ENCODE results near the gene MZT1. TPM values are rescaled to one million over a fixed set of nuclear protein-coding genes. Genes with fewer than 3 reads are reported as not detected.

MZT1 gene, protein sequence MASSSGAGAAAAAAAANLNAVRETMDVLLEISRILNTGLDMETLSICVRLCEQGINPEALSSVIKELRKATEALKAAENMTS
- total RNA-seq = 17.3 and 17.8 TPM in 2 replicates

- intact Hi-C loops (cut with micrococcal nuclease) = loop anchor here (1.0 to 10.0 kb wide), 9 partner anchors 54 to 1560 kb away; partner anchors contain the start of genes DIS3 and KLF12
These were observed at the start of gene MZT1, which contains the start of gene BORA for GRCh38 chr13:72727417-72728289. Gene MZT1 (minus strand): TSS chr13:72727629. CDS start chr13:72727602, 27 bp downstream. Gene BORA (plus strand): TSS chr13:72727923. CDS start chr13:72728941, 1,018 bp downstream.

- intact Hi-C loops (cut with micrococcal nuclease) = no loop called here
These were observed 46.6 kb upstream of the MZT1 start for GRCh38 chr13:72774019-72774418.

DNA sequence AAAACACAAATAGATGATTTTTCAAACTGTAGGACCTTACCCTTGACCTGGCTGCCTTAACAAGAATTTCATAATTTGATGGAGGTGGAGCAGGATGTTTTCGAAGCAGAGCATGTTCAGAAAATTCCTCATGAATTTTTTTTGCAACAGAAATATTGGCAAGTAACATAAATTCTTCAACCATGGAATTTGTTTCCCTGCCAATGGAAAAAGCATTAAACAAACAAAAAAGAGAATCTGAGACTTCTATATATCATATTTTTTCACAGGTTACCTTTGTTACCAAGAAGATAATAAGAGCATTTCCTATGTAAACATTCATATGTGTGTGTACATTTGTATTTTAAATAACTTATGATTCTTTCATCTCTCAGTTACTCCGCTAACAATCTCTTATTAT, 36.0 kb upstream of the MZT1 start:
- intact Hi-C loops (cut with micrococcal nuclease) = no loop called here

DNA sequence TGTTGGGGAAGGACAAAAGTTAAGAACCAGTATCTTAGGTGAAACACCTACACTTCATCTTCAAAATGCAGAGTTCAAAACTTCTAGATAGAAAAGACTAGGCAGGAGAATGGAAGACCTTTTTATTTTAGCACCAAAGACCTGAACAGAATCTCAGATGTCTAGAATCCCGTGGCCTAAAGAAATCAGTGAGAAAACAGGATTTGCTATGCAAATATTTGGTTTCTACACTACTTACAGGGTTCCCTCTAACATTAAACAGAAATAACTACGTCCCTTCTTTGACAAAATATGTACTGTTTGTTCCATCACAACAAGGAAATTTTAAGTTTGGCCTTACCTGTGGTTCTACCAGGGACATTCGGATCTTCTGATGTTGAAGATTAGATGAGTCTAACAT, 32.8 kb upstream of the MZT1 start:
- intact Hi-C loops (cut with micrococcal nuclease) = no loop called here

- intact Hi-C loops (cut with micrococcal nuclease) = no loop called here
These were observed 30.5 kb upstream of the MZT1 start for GRCh38 chr13:72757792-72758535.

DNA sequence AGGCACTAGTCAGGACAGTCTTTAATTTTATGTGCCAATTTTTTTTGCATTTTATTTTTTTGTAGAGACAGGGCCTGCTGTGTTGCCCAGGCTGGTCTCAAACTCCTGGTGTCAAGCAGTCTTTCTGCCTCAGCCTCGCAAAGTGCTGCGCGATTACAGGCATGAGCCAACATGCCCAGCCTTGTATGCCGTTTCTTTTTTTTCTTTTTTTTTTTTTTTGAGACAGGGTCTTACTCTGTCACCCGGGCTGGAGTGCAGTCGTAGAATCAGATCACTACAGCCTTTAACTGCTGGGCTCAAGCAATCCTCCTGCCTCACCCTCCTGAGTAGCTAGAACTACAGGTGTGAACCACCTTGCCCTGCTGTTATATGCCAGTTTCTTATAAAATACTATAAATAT, 26.7 kb upstream of the MZT1 start:
- intact Hi-C loops (cut with micrococcal nuclease) = loop anchor here (1.0 kb wide), 1 partner anchor 9 kb away; no protein-coding TSS in a partner anchor

- intact Hi-C loops (cut with micrococcal nuclease) = no loop called here
These were observed 23.8 kb upstream of the MZT1 start for GRCh38 chr13:72751220-72751619.

DNA sequence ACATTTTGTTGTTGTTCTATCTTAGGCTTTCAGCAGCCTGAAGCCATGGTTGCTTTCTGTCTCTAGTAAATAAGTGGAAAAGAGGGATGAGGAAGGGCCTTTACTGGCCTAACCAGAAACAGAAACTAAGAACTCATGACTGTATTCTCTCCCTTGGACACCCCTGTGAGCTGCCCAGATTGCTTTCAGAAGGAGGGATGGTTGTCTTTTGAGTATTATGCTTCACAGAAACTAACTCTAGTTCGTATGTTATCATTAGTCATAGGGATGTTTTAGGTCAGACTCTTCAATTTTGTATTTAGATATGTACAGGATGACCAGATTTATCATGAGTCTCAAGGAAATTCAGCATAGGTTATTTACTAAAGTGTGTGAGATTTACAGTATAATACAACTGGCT, 17.8 kb upstream of the MZT1 start:
- intact Hi-C loops (cut with micrococcal nuclease) = loop anchor here (1.0 kb wide), 1 partner anchor 9 kb away; no protein-coding TSS in a partner anchor

- intact Hi-C loops (cut with micrococcal nuclease) = no loop called here
These were observed 12.6 kb upstream of the MZT1 start for GRCh38 chr13:72740015-72740414.

GRCh38 chr13:72737033-72737432, 9.6 kb upstream of the MZT1 start:
- intact Hi-C loops (cut with micrococcal nuclease) = no loop called here

- intact Hi-C loops (cut with micrococcal nuclease) = loop anchor here (1.0 to 10.0 kb wide), 5 partner anchors 85 to 1559 kb away; no protein-coding TSS in a partner anchor
These were observed 819 bp upstream of the MZT1 start for GRCh38 chr13:72728290-72728605.

DNA sequence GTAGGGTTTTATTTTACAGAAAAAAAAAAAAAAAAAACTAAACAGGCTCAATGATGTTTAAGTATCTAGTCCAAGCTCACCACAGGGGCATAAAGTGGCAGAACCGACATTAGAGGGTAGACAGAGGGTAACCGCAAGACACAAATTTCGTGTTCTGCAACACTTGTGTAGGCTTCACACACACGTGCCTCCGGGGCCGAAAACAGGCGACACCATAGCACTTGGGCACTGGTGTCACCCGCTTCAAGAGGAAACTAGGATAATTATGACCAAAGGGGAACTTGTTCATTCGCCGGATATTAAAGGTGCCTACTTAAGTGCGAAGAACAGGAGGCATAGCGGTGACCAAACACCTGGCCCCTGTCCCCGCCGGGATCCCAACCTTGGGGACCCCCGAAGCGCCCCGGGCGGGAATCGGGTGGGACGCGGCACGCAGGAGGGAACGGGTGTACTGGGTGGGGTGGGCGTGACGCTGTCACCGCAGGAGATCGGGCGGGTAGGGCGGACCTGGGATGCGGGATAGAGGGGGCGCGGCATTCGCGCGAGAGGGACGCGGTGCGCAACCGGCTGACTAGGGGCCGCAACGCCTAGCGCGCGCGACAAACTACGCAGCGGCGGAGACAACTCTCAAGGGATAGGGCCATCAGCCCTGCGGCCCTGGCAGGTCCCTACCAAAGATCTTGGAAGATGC, 558 bp downstream of the MZT1 start:
- intact Hi-C loops (cut with micrococcal nuclease) = loop anchor here (1.0 to 10.0 kb wide), 8 partner anchors 54 to 1560 kb away; partner anchors contain the start of genes DIS3 and KLF12

DNA sequence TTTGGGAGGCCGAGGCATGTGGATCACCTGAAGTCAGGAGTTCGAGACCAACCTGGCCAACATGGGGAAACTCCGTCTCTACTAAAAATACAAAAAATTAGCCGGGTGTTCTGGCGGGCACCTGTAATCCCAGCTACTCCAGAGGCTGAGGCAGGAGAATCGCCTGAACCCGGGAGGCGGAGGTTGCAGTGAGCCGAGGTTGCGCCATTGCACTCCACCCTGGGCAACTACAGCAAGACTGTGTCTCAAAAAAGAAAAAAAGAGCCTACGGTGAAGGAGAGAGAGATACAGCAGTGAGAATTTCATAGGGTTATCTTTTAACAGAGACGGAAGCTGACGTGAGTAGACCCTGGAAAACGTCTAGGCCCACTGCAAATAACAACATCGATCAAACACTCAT, 1.2 kb downstream of the MZT1 start:
- intact Hi-C loops (cut with micrococcal nuclease) = loop anchor here (2.0 to 10.0 kb wide), 5 partner anchors 501 to 1561 kb away; no protein-coding TSS in a partner anchor

DNA sequence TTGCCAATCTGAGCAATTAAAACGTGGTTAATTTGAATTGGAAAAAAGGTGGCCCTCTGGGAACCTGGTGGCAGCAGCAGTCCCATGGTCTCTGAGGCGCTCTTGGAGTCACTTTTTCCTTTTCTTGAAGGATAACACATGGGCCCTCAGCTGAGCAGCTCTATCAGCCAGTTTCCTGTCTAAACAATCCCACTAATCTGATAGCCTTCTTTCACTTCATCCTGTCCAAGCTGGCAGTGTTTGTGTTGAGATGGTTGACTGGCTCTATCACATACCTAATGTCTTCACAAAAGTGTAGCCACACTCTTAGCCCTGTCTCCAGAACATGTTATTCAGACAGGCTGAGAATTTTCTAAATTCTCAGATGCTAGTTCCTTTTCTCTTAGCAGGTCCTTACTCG, 10.7 kb downstream of the MZT1 start:
- intact Hi-C loops (cut with micrococcal nuclease) = no loop called here

DNA sequence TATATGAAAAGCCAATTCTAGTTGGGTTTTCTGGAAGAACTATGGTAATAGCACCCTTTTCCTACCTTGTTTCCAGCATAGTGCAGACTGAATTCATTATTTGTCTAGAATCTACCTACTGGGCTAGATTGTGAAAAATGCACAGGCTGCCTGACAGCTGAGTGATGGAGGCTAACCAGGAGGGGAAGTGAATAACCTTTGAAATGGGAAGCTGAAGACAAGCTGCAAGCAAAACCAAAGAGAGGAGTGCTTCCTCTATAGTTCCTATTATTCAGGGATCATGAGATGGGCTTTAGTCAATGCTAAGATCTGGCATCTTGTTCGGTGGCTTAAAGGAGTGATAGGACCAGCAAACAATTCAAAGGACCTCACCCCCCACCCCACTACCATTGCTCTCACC, 26.9 kb downstream of the MZT1 start:
- intact Hi-C loops (cut with micrococcal nuclease) = no loop called here

DNA sequence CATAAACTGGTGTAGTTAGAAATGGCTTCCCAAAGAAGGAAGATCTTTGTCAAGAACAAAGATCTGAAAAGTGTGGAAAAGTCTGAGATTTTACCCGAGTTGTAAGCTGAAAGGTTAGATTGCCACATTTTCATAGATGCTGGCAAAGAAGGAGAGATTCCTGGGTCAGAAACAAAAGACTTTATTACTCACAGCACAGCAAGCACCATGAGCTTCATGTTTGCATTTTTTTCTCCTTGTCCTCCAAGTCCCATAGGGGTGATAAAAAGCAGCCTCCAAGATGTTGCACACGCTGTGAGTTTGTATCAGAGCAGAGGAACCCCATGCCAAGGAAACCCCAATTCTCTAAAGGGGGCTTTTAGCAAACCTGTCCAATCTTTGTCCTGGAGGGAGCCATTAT, 29.3 kb downstream of the MZT1 start:
- intact Hi-C loops (cut with micrococcal nuclease) = loop anchor here (5.0 kb wide), 1 partner anchor 56 kb away; no protein-coding TSS in a partner anchor

GRCh38 chr13:72696579-72696978, 30.9 kb downstream of the MZT1 start:
- intact Hi-C loops (cut with micrococcal nuclease) = loop anchor here (5.0 kb wide), 1 partner anchor 54 kb away; no protein-coding TSS in a partner anchor

GRCh38 chr13:72694314-72694713, 33.1 kb downstream of the MZT1 start:
- intact Hi-C loops (cut with micrococcal nuclease) = no loop called here

- intact Hi-C loops (cut with micrococcal nuclease) = no loop called here
These were observed 33.6 kb downstream of the MZT1 start for GRCh38 chr13:72693832-72694231.

DNA sequence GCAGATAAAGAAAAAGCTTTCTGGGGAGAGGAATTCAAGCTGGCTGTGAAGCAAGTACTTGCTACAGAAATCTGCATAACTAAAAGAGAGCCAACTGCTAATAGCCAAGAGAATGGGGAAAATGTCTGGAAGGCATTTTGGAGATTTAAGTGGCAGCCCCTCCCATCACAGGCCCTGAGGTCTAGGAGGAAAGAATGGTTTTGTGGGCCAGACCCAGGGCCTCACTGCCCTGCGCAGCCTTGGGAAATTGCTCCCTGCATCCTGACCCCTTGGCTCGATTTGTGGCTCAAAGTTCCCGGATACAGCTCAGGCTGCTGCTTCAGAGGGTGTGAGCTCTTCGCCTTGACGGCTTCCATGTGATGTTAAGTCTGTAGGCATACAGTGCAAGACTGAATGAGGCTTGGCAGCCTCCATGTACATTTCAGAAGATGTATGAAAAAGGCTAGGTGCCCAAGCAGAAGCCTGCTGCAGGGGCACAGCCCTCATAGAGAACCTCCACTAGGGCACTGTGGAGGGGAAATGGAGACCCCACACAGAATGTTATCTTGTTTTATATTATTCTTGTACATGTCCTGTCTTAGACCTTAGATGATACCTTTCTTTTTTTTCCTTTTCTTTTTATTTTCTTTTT, 34.4 kb downstream of the MZT1 start:
- intact Hi-C loops (cut with micrococcal nuclease) = no loop called here
